GM21526 (cell line): ENCODE data around the gene IL1RAPL2.
"Not testable (repeated sequence)": the region's sequence is repeated elsewhere in the genome, so short reads cannot be mapped to it uniquely, and the experiment has no call there.

Experiments used
- ATAC-seq: cut with Tn5 transposase; IDR thresholded peaks from one replicate; pipeline ENCODE4 v1.9.1; 2021; ENCODE audit warnings: moderate library complexity; ENCODE audit not compliant: unreplicated experiment, low FRiP score

Gene IL1RAPL2

DNA sequence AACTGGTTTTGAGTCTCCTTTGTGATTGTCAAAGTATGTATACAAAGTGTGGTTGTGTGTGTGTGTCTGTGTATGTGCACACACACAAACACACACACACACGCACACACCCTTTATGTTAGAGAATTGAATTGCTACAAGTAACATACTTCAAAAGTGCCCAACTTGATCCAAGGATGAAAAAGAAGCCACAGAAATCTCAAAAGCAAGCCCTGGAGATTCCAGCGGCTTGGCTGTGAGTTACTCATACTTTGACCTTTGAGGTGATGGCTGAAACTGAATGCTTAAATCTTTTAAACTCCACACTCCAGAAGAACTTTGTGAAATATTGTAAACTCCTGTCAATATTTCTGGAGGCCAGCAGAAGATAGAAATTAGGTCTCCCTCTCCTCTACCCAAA is 1087.9 kb downstream of the IL1RAPL2 start:
- ATAC-seq, result no peak

DNA sequence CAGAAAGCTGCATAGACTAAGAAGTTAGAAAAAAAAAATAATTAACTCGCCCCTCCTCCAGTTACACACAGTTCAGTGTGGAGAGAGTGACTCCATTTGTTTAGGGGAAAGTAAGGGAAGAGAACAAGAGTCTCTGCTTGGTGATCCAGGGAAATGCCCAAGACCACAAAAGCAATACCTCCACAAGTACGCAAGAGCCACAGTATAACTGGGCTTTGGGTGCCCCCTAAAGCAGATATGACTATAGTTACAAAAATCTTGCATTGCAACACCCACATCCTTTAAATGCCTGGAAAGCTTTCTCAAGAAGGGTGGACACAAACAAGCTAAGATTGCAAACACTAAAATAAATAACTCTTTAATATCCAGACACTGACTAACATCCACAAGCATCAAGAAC is 1092.1 kb downstream of the IL1RAPL2 start:
- no peak for ATAC-seq

DNA sequence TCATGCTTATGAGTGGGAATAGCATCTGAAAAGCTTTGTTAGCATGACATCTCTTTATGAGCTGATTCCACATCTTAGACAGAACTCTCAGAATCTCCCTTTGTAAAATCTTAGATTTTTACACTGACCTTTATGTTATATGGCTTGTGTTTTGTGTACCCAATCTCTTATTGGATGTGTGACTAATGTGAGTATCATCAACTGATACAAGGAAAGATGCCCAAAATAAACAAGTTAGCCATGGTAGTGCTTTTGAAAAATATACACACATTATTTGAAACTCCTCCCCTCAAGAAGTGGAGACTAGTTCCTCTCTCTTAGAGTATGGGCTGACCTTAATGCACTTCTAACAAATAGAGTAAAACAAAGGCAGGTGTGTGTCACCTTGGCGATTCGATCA is 1096.2 kb downstream of the IL1RAPL2 start:
- no peak for ATAC-seq

DNA sequence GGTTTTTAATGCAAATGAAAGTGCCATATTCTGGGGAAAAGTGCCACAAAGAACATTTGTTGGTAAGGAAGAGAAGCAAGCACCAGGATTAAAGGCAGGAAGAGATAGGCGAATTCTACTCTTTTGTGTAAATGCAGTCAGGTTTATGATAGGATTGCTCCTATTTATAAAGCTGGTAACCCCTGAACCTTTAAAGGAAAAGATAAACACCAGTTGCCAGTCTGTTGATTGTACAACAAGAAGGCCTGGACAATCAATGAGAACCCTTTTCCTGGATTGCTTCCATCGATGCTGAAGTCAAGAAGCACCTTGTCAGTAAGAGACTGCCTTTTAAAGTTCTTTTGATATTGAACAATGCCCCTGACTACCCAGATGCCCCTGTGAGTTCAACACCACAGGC is 1098.2 kb downstream of the IL1RAPL2 start:
- ATAC-seq, result no peak

DNA sequence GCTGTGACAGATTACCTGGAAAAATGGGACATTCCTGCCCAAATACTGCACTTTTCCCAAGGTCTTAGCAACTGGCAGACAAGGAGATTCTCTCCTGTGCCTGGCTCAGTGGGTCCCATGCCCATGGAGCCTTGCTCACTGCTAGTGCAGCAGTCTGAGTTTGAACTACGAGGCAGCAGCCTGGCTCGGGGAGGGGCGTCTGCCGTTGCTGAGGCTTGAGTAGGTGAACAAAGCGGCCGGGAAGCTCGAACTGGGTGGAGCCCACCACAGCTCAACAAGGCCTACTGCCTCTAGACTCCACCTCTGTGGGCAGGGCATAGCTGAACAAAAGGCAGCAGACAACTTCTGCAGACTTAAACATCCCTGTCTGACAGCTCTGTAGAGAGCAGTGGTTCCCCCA is 1118.3 kb downstream of the IL1RAPL2 start:
- ATAC-seq, result not testable (repeated sequence)

DNA sequence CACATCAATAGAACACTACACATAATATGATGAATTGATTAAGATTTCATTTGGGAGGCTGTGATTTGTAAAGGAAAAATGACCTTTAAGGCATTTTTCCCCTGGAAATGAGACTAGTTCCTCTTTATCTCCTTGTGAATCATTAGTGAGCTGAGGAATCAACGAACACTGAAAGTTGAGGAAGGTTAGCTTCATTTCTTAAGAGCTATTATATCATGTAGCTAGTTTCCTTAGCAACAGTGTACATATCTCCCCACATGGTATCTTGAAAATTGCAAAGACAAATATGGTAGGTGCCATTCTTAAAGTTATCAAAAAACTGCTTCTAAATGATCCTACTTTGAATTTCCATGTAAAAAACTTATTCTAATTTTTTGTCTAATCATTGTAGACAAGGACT is 1128.8 kb downstream of the IL1RAPL2 start:
- ATAC-seq, result no peak

DNA sequence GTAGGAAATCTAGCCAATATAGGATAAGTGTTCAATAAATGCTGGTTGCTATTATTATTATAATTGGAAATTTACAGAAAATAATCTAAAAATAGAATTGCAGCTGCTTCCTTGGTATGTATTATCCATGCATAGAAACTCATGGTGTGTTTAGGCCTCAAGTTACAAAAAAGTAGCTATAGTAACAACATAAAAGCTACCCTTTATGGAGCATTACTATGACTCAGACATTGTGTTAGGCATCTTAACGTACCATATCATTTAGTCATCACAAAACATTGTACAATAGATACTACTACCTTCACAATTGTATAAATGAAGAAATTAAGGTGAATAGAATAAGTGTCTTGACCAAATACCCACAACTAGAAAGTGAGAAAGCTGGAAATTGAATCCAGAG is 1129.5 kb downstream of the IL1RAPL2 start:
- ATAC-seq, result no peak

DNA sequence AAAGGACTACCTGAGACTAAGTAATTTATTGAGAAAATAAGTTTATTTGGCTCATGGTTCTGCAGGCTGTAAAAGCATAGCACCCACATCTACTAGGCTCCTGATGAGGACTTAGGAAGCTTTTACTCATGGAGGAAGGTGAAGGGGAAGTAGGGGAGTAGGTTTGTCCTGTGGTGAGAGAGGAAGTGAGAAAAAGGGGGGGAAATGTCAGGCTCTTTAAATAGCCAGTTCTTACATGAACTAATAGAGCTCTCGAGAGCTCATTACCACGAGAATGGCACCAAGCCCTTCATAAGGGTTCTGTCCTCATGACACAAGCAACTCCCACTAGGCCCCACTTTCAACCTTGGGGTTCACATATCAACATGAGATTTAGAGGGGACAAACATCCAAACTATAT is 1130.9 kb downstream of the IL1RAPL2 start:
- no peak for ATAC-seq

DNA sequence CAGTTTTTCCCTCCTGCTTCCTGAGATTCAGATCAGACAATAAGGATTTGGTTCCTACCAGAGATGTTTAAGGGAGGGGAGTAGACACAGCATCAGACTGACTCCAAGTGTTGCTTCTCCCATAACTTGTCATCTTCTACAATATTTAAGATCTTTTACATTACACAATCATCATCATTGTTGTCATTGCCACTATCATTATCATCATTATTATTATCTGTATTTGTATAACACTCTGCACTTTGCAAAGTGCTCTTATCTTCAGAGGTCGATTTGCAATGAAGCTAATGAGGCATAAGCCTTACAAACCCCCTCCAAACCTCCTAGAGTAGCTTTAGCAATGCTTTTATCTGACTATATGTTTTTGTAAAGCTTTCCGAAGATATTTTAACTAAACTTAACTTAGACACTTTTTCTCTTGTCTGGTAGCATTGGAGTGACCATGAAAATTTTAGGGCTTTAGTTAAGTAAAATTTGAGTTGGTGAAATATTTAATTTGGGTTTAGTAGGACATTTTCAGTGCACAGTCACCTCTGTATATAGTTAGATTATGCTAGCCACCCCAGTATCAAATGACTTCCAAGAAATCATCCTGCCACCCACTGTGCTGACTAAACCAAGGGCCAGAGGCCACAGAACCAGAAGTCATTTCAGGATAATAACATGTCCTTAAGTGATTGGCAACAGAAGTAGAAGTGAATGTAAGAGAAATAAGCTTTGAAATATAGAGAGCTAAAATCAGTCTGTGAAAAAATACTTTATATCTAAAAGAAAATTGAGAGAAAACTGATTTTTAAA is 1132.2 kb downstream of the IL1RAPL2 start:
- ATAC-seq, result no peak

DNA sequence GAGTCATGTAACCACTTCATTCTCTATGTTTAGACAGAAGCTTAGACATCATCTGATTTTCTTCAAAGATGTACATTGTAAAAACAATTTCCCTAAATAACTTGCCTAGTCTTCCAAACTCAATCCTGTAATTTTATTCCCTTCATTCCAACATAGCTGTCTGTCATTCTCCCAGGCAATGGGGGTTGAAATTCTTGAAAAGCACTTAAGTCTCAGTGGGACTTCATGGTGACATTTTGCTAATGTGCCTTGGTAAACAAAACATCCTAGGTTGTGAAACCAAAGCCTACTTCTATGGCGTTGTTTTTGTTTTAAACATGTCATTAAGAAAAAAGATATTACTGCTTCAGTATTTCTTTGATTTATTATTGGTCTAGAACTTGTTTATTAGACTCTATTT is 1134.3 kb downstream of the IL1RAPL2 start:
- ATAC-seq, result no peak

DNA sequence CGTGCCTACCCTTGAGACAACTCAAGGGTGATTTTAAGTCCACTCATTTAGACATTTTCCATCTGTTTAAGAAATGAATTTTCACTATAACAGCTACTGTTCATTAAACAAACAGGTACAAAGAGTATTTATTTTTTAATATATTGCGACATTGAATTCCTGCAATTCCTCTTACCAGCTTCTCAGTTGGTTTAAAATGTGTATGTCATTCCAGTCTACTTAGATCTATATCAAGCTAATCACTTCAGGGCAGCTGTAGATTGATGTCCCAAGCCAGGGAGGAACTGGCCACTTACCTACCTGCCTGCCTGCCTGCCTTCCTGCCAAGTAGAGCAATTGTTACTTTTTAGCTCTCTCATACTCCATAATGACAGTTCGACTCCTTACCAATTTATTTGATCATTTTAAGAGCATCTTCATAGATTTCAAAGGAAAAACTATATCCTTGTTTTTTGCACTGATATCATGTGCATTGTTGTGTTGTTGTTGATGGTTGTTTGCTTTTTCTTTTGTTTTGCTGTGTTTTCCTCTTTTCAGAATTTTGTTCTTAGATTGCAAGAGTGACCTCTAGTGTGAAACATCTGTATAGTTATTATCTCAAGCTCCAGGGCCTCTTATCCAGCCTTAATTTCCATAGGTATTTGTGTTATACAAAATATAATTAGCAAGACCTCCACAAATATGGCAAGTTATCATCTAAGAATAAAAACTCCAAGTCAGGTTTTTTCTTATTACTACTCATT is 1135.5 kb downstream of the IL1RAPL2 start:
- no peak for ATAC-seq

DNA sequence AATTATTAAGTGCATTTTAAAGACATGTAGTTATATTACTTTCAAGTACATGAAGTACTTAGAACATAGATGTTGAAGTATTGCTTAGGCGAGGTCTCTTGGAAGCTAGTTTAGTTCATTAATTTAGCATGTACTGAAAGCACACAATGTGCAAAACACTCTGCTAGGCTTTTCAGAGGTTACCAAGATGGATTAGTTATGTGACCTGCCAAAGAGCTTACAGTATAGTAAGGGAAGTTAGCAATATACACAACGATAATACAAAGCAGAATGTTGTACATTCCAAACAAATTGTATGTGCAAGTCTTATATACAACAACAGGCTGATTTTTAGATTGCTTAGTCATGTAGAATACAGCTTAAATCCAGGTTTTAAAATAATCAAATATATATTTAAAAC is 1137.9 kb downstream of the IL1RAPL2 start:
- ATAC-seq, result no peak

DNA sequence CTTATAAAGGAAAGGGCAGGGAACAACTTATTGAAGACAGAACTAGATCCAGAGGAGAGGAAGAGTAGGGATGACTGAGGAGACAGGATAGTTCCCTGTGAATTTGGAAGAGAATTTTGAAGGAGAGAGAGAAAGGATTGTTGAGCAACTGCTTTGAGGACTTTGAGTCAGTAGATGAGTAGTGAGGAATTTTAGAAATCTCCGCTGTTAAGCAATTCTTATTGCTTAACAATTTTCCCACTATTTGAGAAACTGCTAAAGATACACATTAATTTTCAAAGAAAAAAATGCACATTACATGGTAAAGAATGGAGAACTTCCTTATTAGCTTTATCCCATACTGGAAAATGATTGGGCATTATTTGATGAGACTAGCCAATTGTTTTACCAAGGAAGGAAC is 1140.0 kb downstream of the IL1RAPL2 start:
- no peak for ATAC-seq

DNA sequence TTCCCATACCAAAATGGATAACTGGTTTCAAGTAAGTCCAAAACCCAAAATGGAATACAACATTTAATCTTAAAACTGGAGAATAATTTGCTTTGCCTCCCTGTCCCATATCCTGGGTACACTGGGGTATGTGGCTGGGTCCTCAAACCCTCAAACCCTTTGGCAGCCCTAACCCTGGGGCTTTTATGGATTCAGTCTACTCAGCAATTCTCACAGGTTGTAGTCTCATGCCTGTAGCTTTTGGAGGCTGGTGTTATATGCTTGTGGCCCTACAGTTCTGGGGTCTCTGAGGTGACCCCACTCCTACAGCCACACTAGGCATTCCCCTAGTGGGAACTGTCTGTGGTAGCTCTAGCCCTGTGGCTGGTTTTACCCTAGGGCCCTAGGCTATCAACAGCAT is 1145.8 kb downstream of the IL1RAPL2 start:
- ATAC-seq, result no peak

DNA sequence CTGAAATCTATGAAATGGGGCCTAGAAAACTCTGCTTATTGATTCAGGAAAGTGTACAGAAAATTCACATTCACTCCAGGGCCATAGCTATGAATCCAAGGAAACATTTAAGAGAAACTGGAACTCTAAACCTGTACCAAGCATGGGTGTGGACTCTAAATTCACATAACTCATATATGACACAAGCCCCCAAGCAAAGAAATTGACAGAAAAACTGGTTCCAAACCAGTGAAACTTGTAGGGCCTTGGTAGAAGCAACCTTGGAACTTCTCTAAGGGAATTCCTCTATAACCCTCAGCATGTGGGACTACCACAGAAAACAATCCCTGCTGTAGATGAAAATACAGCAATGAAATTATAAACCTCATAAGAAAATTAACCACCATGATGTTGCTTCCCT is 1149.7 kb downstream of the IL1RAPL2 start:
- ATAC-seq, result no peak

DNA sequence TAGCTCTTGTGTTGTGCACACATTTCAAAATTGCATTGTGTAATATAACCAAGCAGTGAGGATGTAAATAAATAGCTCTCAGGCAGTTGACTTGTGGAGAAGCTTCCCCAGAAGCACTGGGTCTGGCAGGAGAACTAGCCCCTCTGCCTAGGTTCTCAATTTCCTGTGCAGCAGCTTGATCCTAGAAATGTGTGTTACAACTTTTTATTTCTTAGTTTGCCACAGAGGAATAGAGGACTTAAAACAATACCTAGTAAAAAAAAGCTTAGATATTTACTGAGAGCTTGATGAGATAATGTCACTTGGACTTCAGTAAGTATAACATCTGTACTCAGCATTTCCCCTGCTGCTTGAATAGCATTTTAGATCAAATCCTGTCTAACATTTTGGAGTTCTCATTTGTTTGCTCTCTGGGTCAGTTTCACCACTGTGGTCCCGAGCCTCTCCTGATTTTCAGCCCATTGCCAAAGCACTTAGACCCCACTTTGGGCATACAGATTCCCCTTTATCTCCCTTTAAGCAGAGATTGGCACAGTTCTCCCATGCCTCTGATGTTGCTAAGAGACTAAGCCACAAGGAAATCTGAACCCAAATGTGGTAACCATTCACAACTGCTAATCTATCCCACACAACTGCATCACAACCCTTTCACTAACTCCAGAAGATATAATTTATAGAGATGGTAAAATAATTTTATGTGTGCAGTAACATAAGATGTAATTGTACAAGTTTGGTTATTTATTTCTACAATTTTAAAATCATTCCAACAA is 1158.2 kb downstream of the IL1RAPL2 start:
- no peak for ATAC-seq

DNA sequence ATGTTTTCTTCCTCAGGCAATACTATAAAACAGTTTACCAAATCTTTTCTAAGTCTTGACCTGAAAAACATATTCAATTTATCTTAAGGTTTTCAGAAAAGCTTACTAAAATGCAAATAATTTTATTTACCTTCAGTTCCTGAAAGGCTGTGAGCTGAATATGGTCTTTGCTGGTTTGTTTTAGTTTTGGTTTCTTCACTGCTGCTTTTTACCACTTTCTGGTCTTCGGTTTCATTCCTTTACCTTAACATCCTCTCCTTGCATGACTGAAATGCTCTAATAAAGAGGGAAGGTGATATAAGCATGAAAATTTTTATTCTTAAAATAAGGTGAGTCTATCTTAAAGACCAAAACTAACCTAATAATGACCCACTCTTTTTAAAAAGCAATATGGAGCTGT is 1159.2 kb downstream of the IL1RAPL2 start:
- no peak for ATAC-seq

DNA sequence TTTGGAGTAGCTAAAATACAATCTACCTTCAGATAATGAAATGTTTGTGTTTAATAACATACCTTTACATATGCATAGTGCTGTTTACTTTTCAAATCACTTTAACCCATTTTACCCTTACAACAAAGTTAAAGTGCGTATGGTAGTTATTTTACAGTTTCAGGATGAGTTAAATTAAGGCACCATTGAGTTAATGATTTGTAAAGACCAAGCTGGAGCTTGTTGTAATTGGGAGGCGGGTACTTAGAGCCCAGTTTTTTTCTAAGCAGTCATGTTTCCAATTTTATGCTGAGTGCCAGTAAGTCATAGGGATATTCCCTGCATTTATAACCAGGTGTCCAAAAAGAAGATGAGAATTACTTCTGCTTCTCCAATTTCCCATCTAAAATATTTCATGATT is 1172.2 kb downstream of the IL1RAPL2 start:
- ATAC-seq, result no peak

DNA sequence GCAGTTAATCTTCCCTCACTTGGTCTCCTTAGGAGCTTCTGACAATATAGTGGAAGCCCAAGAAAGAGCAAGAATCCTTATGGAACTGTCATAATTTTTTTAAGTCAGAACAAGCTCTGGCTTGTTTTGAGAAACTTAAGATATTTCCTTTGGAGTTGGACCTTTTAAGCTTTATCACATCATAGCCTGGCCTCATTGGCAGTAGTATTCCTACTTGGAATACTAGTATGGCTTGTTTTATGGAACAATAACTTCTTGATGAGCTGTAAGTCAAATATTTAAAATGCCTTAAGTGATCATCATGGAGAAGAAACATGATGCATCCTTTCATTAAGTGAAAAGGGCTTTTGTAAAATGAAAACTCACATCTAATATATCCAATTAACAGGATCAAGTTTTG is 1178.3 kb downstream of the IL1RAPL2 start:
- ATAC-seq, result no peak

DNA sequence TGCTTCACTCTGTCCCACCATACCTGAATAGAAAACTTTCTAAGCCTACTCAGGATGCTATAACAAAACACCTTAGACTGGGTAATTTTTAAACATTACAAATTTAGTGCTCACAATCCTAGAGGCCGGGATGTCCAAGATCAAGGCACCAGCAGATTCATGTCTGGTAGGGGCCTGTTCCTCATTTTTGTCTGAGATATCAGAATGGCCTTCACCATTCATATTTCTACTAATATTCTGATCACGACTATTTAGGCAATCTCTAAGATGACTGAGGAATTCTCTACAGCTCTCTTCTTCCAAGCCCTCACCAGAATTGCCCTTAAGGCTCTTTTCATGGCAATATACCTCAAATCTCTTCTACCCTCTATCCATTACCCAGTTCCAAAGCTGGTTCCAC is 1178.9 kb downstream of the IL1RAPL2 start:
- no peak for ATAC-seq

DNA sequence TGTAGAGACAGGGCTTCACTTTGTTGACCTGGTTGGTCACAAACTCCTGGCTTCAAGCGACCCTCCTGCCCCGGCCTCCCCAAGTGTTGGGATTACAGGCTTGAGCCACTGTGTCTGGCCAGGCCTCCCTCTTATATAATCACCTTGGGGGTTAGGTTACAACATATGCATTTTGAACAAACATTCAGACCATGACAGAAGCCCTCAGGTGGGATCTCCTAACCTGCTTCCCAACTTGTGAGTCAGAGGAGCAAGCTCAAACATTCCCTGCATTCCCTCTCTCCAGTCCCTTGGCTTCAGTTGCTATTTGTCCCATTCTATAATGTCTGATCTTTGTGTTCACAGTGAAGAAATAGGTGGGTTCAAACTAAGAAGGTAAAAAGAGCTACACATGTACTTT is 1179.9 kb downstream of the IL1RAPL2 start:
- ATAC-seq, result no peak
